Measurements from ENCODE around the gene RAB40AL. TPM values are rescaled to one million over a fixed set of nuclear protein-coding genes. Genes with fewer than 3 reads are reported as not detected.

Gene RAB40AL
- total RNA-seq, 4 donors from 2014 or later, result 1.7 to 2.2 TPM; not detected in 2

DNA sequence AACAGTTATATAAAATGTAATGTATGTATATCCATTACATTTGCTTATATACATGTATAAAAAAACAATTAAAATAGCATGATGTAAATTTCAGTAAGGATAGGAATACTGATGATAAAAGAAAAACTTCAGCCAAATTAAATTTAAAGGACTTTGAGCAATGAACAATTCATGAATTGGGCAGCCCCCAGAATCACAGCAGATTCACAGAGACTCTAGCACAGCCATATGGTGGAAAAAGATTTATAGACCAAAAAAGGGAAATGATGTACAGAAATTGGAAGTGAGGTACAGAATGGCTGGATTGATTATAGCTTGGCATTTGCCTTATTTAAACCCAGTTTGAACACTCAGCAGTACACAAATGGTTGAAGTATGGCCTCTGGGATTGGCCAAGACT lies 34.7 kb upstream of the RAB40AL start:
- intact Hi-C loops (cut with DNase I; ENCODE audit: low total_unique reads), result no loop called here

DNA sequence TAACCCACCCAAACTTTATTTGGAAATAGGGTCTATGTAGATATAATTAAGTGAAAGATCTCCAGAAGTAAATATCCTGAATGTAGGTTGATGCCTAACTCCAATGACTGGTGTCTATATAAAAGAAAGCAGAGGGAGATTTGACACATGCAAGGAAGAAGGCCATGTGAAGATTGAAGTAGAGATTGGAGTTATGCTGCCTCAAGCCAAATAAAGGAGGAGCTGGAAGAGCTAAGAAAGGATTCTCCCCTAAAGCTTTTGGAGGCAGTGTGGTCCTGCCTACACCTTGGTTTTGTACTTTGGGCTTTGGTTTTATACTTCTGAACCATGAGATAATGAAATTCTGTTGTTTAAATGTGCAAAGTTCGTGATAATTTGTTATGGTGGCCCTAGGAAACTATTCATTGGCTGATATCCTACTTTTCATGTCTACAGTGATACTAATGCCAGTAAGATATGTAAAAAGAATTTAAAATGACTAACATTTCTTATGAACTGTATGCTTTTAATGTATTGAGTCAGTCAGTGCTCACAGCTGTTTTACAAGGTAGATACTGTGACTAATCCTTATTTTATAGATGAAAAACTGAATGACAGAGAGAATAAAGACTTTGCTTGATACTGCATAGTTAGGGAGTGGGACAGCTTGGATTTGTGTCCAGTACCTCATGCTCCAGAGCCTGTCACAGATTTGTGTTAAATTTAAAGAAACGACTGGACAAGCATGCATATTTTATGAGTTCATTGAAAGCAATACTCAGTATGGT lies 5.9 kb upstream of the RAB40AL start:
- intact Hi-C loops (cut with DNase I; ENCODE audit: low total_unique reads), result no loop called here
- Histone ChIP-seq H3K9me3 (no peaks in the 10 kb centered on the region), H3K27me3 (no peaks in the 10 kb centered on the region), H3K27ac (no peak overlapping the region), H3K4me3 (no peak overlapping the region), H3K36me3 (no peaks in the 10 kb centered on the region), H3K4me1 (no peaks in the 10 kb centered on the region)
- in situ Hi-C loops (cut with MboI; ENCODE audit: low pct_ligation_motif_present in 1 of 4, low pct_unique_long_range_greater_than_20kb in 1 of 4, low sequenced_read_pairs in 3 of 4), result loop anchor here in 1 of 4 donors (25.0 kb wide), 1 partner anchor 231 kb away; no protein-coding TSS in a partner anchor
- TF ChIP-seq, protein P1, sequence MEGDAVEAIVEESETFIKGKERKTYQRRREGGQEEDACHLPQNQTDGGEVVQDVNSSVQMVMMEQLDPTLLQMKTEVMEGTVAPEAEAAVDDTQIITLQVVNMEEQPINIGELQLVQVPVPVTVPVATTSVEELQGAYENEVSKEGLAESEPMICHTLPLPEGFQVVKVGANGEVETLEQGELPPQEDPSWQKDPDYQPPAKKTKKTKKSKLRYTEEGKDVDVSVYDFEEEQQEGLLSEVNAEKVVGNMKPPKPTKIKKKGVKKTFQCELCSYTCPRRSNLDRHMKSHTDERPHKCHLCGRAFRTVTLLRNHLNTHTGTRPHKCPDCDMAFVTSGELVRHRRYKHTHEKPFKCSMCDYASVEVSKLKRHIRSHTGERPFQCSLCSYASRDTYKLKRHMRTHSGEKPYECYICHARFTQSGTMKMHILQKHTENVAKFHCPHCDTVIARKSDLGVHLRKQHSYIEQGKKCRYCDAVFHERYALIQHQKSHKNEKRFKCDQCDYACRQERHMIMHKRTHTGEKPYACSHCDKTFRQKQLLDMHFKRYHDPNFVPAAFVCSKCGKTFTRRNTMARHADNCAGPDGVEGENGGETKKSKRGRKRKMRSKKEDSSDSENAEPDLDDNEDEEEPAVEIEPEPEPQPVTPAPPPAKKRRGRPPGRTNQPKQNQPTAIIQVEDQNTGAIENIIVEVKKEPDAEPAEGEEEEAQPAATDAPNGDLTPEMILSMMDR (IDR thresholded peaks at IDR 0.05), result no peak
- TF ChIP-seq POLR2AphosphoS5 (IDR thresholded peaks at IDR 0.05) (no peak), EP300 (IDR thresholded peaks at IDR 0.05; ENCODE audit: low read depth) (no peak), POLR2A (IDR thresholded peaks at IDR 0.05) (no peak)
- DNase-seq, result no peak
- 38 to 90% methylated on average over 2 of the region's 2 CpGs for WGBS, 2 donors (ENCODE audit: low coverage in 1 of 2)

More for the DNA sequence above, 34.7 kb upstream of the RAB40AL start:
- H3K4me1 ChIP-seq, result no peaks in the 10 kb centered on the region
- no peak overlapping the region for H3K27ac ChIP-seq
- no peak for DNase-seq
- no peak overlapping the region for H3K4me3 ChIP-seq
- TF ChIP-seq POLR2A (IDR thresholded peaks at IDR 0.05), result no peak
- TF ChIP-seq, protein P1 (IDR thresholded peaks at IDR 0.05), result no peak
- TF ChIP-seq POLR2AphosphoS5 (IDR thresholded peaks at IDR 0.05), result no peak
- TF ChIP-seq EP300 (IDR thresholded peaks at IDR 0.05; ENCODE audit: low read depth), result no peak
- no peaks in the 10 kb centered on the region for H3K27me3 ChIP-seq
- in situ Hi-C loops (cut with MboI; ENCODE audit: low pct_ligation_motif_present in 1 of 4, low pct_unique_long_range_greater_than_20kb in 1 of 4, low sequenced_read_pairs in 3 of 4), result no loop called here
- no peaks in the 10 kb centered on the region for H3K9me3 ChIP-seq
- H3K36me3 ChIP-seq, result no peaks in the 10 kb centered on the region

DNA sequence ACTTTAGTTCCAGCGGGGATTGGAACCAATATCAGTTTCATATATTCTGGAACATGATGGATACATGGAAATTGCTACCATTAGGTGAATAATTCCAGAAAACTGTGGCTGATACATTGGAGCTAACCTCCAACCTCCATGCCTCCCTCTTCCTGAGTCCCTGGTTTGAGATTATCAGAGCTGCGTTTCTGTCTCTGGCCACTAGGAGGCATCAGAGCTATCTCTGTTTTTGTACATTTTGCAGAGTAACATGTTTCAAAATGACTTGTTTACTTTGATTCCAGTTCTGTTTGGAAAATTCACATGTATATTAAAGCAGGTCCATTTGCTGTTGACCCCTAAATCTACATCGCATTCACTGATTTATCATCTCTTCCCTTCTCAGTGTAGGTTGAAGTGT lies 2.4 kb upstream of the RAB40AL start:
- H3K9me3 ChIP-seq, result no peaks in the 10 kb centered on the region
- no peak overlapping the region for H3K27ac ChIP-seq
- no peaks in the 10 kb centered on the region for H3K27me3 ChIP-seq
- in situ Hi-C loops (cut with MboI; ENCODE audit: low pct_ligation_motif_present in 1 of 4, low pct_unique_long_range_greater_than_20kb in 1 of 4, low sequenced_read_pairs in 3 of 4), result loop anchor here in 1 of 4 donors (25.0 kb wide), 1 partner anchor 228 kb away; no protein-coding TSS in a partner anchor
- no peaks in the 10 kb centered on the region for H3K36me3 ChIP-seq
- intact Hi-C loops (cut with DNase I; ENCODE audit: low total_unique reads), result no loop called here
- TF ChIP-seq, protein P1 (IDR thresholded peaks at IDR 0.05), result peak; percentile 13 to 71 (median 50)
- no peak for TF ChIP-seq POLR2AphosphoS5 (IDR thresholded peaks at IDR 0.05)
- no peaks in the 10 kb centered on the region for H3K4me1 ChIP-seq
- WGBS, 2 donors (ENCODE audit: low coverage in 1 of 2), result 39 to 89% methylated on average over 1 to 3 of the region's 3 CpGs
- DNase-seq, result peak; percentile 18
- H3K4me3 ChIP-seq, result no peak overlapping the region

DNA sequence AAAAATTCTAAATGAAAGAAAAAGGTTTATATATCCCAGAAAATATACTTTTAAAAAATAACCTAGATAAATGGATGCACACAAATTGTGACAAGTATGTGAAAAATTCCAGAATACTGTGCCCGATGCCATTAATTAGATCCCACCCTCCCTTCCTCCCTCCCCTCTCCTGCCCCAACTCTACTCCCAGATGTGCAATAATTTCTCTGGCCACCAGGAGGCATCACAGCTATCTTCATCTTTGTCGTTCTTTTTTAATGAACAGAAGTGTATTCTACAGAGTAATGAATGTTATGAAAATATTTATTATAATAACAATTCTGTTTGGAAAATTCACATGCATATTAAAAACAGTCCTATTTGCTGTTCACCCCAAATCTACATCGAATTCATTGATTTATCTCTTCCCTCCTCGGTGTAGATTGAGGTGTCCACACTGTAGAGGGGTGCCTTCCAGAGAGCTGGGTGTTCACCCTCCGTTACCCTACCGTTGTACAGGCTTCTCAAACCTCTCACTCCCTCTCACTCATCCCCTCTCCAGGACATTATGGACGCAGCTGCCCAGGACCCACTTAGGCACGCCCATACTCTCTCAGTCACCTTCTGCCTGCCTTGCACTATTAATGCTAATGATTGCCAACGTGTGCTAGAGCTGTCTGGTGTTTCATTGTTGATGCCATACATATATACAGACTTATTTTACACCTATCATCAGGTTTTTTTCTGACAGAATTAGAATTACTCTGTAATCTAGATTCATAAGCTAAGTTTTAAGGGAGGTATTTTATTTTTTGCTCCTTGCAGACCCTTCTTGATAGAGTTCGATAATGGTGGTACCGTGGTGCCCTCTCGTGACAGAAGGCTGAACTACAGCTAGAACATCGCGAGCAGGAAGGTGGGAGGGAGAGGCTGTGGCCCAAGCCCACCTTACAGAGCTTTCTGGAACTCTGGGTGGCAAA lies 14.1 kb downstream of the RAB40AL start:
- intact Hi-C loops (cut with DNase I; ENCODE audit: low total_unique reads) (no loop called here), in situ Hi-C loops (cut with MboI; ENCODE audit: low pct_ligation_motif_present in 1 of 4, low pct_unique_long_range_greater_than_20kb in 1 of 4, low sequenced_read_pairs in 3 of 4) (loop anchor here in 2 of 4 donors (25.0 kb wide), 3 partner anchors 111 to 236 kb away; partner anchors contain the start of gene BEX1 (in 1 of the 2))
- WGBS, 2 donors (ENCODE audit: low coverage in 1 of 2), result 0 to 19% methylated on average over 1 to 14 of the region's 14 CpGs
- Histone ChIP-seq H3K27ac (no peak overlapping the region), H3K4me3 (peak overlapping the region in 1 of 4 donors; percentile 13), H3K27me3 (no peaks in the 10 kb centered on the region), H3K36me3 (no peaks in the 10 kb centered on the region), H3K4me1 (no peaks in the 10 kb centered on the region), H3K9me3 (no peaks in the 10 kb centered on the region)
- peak; percentile 44 for DNase-seq
- TF ChIP-seq EP300 (IDR thresholded peaks at IDR 0.05; ENCODE audit: low read depth) (no peak), POLR2A (IDR thresholded peaks at IDR 0.05) (no peak), POLR2AphosphoS5 (IDR thresholded peaks at IDR 0.05) (no peak)
- TF ChIP-seq, protein P1 (IDR thresholded peaks at IDR 0.05), result peak; percentile 47 to 56 (median 49)
